Astrocyte (in vitro differentiated cells and primary cell): ENCODE results near the gene CIAO3. TPM values are rescaled to one million over a fixed set of nuclear protein-coding genes. Genes with fewer than 3 reads are reported as not detected.
"Not testable (repeated sequence)": the region's sequence is repeated elsewhere in the genome, so short reads cannot be mapped to it uniquely, and the experiment has no call there.

Experiments used
- DNase-seq: peaks from one replicate; pipeline ENCODE4 v3.0.0-alpha.2; 2010; ENCODE audit warnings: low read depth
- FAIRE-seq: peaks from 2 replicates; lab custom pipeline; 2011; peaks lifted over from hg19 to GRCh38; lab: Jason Lieb, UNC
- H2AFZ ChIP-seq: 2 replicates; pipeline ENCODE4 v1.6.0; 2012; ENCODE audit warnings: low read depth, low read length, inconsistent platforms
- H3K27ac ChIP-seq: 2 replicates; pipeline ENCODE4 v1.5.1; 2011; ENCODE audit warnings: low read depth, low read length, inconsistent platforms
- H3K27me3 ChIP-seq: 2 replicates; pipeline ENCODE4 v1.6.0; 2011; ENCODE audit warnings: low read length, inconsistent platforms; ENCODE audit not compliant: insufficient read depth
- H3K36me3 ChIP-seq: 2 replicates; pipeline ENCODE4 v1.5.1; 2011; ENCODE audit warnings: low read length, inconsistent platforms; ENCODE audit not compliant: insufficient read depth
- H3K4me1 ChIP-seq: 2 replicates; pipeline ENCODE4 v1.5.1; 2011; ENCODE audit warnings: low read length, inconsistent platforms; ENCODE audit not compliant: insufficient read depth
- H3K4me2 ChIP-seq: 2 replicates; pipeline ENCODE4 v1.6.0; 2012; ENCODE audit warnings: low read length, inconsistent platforms
- H3K4me3 ChIP-seq: 2 replicates; pipeline ENCODE4 v1.5.1; 2011; ENCODE audit warnings: low read depth, mild to moderate bottlenecking, low read length, inconsistent platforms; ENCODE audit not compliant: insufficient read depth
- H3K79me2 ChIP-seq: 2 replicates; pipeline ENCODE4 v1.6.0; 2012; ENCODE audit warnings: mild to moderate bottlenecking, low read length, inconsistent platforms; ENCODE audit not compliant: insufficient read depth
- H3K9ac ChIP-seq: 2 replicates; pipeline ENCODE4 v1.6.0; 2012; ENCODE audit warnings: mild to moderate bottlenecking, low read length, inconsistent platforms
- H3K9me3 ChIP-seq: 2 replicates; pipeline ENCODE4 v1.5.1; 2012; ENCODE audit warnings: low read depth, mild to moderate bottlenecking, low read length, inconsistent platforms; ENCODE audit not compliant: insufficient read depth
- H4K20me1 ChIP-seq: 2 replicates; pipeline ENCODE4 v1.6.0; 2012; ENCODE audit warnings: low read length, inconsistent platforms; ENCODE audit not compliant: insufficient read depth
- H3K27ac Mint-ChIP-seq: one replicate; pipeline ENCODE4 v1.8.0; 2021; ENCODE audit warnings: mild to moderate bottlenecking, mixed read lengths; ENCODE audit not compliant: unreplicated experiment
- H3K27me3 Mint-ChIP-seq: one replicate; pipeline ENCODE4 v1.8.0; 2021; ENCODE audit warnings: low read depth, mixed read lengths; ENCODE audit not compliant: unreplicated experiment
- H3K36me3 Mint-ChIP-seq: one replicate; pipeline ENCODE4 v1.8.0; 2021; ENCODE audit warnings: low read depth, mixed read lengths; ENCODE audit not compliant: unreplicated experiment
- H3K4me1 Mint-ChIP-seq: one replicate; pipeline ENCODE4 v1.8.0; 2021; ENCODE audit warnings: low read depth, mixed read lengths; ENCODE audit not compliant: unreplicated experiment
- H3K4me3 Mint-ChIP-seq: one replicate; pipeline ENCODE4 v1.8.0; 2021; ENCODE audit warnings: mild to moderate bottlenecking, moderate library complexity, mixed read lengths; ENCODE audit not compliant: unreplicated experiment
- H3K9me3 Mint-ChIP-seq: one replicate; pipeline ENCODE4 v1.8.0; 2021; ENCODE audit warnings: mild to moderate bottlenecking, mixed read lengths; ENCODE audit not compliant: unreplicated experiment
- EZH2 ChIP-seq: IDR thresholded peaks from 2 replicates; pipeline ENCODE4 v1.6.1; 2012; ENCODE audit warnings: mild to moderate bottlenecking, low read length, inconsistent platforms; ENCODE audit not compliant: insufficient read depth
- total RNA-seq: library from RNA; stranded (reverse); gene quantifications from 2 replicates; pipeline ENCODE4 v1.2.1, GENCODE V29; 2021
- TF ChIP-seq, protein P1 (sequence below): IDR thresholded peaks from 2 replicates; pipeline ENCODE4 v1.5.1; 2011; ENCODE audit warnings: low read depth, mild to moderate bottlenecking, inconsistent platforms, low read length, moderate library complexity; ENCODE audit not compliant: insufficient read depth

Gene CIAO3
- total RNA-seq, 1 donor from 2014 or later: 19.6 TPM

DNA sequence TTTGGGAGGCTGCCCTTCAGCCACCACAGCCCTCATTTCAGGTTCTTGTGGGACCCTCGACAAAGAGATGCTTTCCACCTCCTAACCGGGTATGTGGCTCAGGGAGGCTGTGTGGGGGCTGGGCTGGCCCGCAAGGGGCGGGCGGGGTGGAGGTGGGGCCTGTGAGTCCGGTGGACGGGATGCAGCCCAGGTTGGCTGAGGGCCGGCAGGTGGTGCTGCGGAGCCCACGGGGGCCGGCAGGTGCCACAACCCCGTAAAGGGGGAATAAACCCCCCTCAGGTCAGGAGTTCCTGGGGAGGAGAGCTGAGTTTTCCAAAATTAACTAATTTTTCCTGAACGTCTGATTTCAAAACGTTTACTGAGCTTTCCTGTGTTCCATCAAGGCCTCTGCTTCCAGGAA is 4.9 kb upstream of the CIAO3 start:
- Mint-ChIP-seq H3K27me3 (no peaks in the 10 kb centered on the region), H3K9me3 (no peaks in the 10 kb centered on the region), H3K4me1 (peaks cover 3% of the 10 kb centered on the region), H3K36me3 (no peaks in the 10 kb centered on the region), H3K27ac (no peak overlapping the region), H3K4me3 (no peak overlapping the region)
- Histone ChIP-seq H4K20me1 (no peaks in the 10 kb centered on the region), H3K27ac (no peak overlapping the region), H3K4me3 (no peak overlapping the region), H2AFZ (no peak overlapping the region), H3K9me3 (no peaks in the 10 kb centered on the region), H3K36me3 (no peaks in the 10 kb centered on the region), H3K9ac (no peak overlapping the region), H3K79me2 (no peaks in the 10 kb centered on the region), H3K27me3 (no peaks in the 10 kb centered on the region), H3K4me1 (peaks cover 3% of the 10 kb centered on the region), H3K4me2 (no peak overlapping the region)
- FAIRE-seq (no peak), DNase-seq (no peak)
- TF ChIP-seq EZH2: no peak
- TF ChIP-seq, protein P1, sequence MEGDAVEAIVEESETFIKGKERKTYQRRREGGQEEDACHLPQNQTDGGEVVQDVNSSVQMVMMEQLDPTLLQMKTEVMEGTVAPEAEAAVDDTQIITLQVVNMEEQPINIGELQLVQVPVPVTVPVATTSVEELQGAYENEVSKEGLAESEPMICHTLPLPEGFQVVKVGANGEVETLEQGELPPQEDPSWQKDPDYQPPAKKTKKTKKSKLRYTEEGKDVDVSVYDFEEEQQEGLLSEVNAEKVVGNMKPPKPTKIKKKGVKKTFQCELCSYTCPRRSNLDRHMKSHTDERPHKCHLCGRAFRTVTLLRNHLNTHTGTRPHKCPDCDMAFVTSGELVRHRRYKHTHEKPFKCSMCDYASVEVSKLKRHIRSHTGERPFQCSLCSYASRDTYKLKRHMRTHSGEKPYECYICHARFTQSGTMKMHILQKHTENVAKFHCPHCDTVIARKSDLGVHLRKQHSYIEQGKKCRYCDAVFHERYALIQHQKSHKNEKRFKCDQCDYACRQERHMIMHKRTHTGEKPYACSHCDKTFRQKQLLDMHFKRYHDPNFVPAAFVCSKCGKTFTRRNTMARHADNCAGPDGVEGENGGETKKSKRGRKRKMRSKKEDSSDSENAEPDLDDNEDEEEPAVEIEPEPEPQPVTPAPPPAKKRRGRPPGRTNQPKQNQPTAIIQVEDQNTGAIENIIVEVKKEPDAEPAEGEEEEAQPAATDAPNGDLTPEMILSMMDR: no peak

DNA sequence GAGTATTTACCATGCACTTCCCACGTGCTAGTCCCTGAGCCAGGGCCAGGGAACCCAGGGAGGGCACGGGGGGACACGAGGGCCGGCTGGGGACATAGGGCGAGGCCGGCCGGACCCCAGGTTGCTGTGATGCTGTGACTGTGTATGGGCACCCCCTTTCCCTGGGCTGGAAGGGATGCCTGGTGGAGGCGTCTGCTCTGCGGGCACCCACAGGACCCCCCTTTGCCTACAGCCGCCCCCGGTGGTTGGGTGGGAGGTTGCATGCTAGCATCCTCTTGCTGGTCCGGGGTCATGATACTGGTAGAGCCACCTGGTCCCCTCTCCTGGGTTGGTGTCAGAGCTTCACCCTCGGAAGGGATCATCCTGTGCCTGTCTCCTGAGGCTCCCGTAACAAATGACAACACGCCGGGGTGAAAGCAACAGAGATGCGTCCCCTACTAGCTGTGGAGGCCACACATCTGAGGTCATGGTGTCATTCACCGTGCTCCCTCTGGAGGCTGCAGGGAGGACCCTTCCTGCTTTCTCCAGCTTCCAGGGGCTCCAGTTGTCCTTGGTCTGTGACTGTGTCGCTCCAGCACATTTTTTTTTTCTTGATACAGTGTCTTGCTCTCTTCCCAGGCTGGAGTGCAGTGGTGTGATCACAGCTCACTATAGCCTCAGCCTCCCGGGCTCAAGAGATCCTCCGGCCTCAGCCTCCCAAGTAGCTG is 3.1 kb upstream of the CIAO3 start:
- no peak overlapping the region for H3K4me2 ChIP-seq
- no peak overlapping the region for H3K27ac Mint-ChIP-seq
- H3K9me3 ChIP-seq: no peaks in the 10 kb centered on the region
- no peak overlapping the region for H3K4me3 ChIP-seq
- H4K20me1 ChIP-seq: peaks cover 5% of the 10 kb centered on the region
- H3K9me3 Mint-ChIP-seq: no peaks in the 10 kb centered on the region
- H3K79me2 ChIP-seq: peaks cover 11% of the 10 kb centered on the region
- H3K9ac ChIP-seq: no peak overlapping the region
- H3K4me3 Mint-ChIP-seq: no peak overlapping the region
- no peaks in the 10 kb centered on the region for H3K27me3 ChIP-seq
- no peak overlapping the region for H2AFZ ChIP-seq
- no peaks in the 10 kb centered on the region for H3K27me3 Mint-ChIP-seq
- H3K4me1 ChIP-seq: peaks cover 9% of the 10 kb centered on the region
- DNase-seq (no peak), FAIRE-seq (no peak)
- H3K27ac ChIP-seq: no peak overlapping the region
- peaks cover 2% of the 10 kb centered on the region for H3K36me3 ChIP-seq
- H3K4me1 Mint-ChIP-seq: peaks cover 5% of the 10 kb centered on the region
- H3K36me3 Mint-ChIP-seq: no peaks in the 10 kb centered on the region
- TF ChIP-seq EZH2: no peak
- TF ChIP-seq, protein P1: no peak

DNA sequence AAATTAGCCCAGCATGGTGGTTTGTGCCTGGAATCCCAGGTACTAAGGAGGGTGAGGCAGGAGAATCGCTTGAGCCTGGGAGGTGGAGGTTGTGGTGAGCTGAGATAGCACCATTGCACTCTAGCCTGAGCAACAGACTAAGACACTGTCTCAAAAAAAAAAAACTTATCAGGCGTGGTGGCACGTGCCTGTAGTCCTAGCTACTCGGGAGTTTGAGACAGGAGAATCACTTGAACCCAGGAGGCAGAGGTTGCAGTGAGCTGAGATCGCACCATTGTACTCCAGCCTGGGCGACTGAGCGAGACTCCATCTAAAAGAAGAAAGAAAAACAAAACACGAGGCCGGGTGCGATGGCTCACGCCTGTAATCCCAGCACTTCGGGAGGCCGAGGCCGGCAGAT is 2.1 kb upstream of the CIAO3 start:
- not testable (repeated sequence) for H2AFZ ChIP-seq, H3K4me1 ChIP-seq, H3K27me3 Mint-ChIP-seq, H3K4me3 ChIP-seq, H3K4me1 Mint-ChIP-seq, H3K36me3 ChIP-seq, H3K4me2 ChIP-seq, H3K36me3 Mint-ChIP-seq, H3K9ac ChIP-seq, FAIRE-seq, H3K9me3 Mint-ChIP-seq, H3K27me3 ChIP-seq, H3K9me3 ChIP-seq, H3K27ac ChIP-seq, H3K4me3 Mint-ChIP-seq, DNase-seq, H4K20me1 ChIP-seq, H3K27ac Mint-ChIP-seq
- peaks cover 11% of the 10 kb centered on the region for H3K79me2 ChIP-seq
